GM12891 (cell line): ENCODE measurements around the gene PLCL1.

ENCODE experiments used
- POLR2AphosphoS5 ChIP-seq: IDR thresholded peaks from 2 replicates; pipeline ENCODE4 v1.6.1; 2011; ENCODE audit warnings: low read depth, low read length, control low read depth
- TAF1 ChIP-seq: IDR thresholded peaks from 2 replicates; pipeline ENCODE4 v1.6.1; 2011; ENCODE audit warnings: low read depth, low read length, control low read depth

DNA sequence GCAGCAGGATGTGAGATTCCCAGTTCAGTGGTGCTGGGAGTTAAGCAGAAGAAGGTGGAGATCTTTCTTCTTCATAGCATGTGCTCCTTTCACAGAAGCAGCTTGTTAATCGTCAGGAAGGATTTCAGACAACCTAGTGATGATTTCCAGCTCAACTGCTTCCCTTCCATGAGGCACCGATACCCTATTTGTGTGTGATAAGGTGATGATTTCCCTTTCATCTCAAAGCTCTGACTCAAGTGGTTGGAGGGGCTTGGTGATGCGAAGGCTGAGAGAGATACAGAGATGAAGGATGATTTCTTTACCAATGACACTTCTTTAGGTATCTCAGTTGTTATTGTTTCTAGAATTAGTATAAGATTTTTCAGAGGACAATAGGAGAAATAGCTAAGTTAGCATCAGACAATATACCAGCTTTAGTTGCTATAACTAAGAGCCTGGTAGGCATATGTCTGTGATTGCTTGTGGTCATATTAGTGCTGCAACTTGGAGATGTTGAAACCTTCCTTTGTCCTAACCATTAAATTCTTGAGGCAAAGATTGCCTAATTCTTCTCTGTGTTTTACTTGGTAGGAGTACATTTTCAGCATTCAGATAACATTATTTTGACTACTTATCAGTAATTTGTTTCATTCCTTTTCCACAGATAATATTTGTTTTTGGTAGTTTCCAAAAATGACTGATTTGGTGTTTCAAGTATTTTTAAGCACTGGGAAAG is 111.3 kb downstream of the PLCL1 start:
- TF ChIP-seq TAF1: no peak
- no peak for TF ChIP-seq POLR2AphosphoS5
